NCI-H2029 (cell line): ENCODE measurements around the gene LYG2.
"Not testable (repeated sequence)": the region's sequence is repeated elsewhere in the genome, so short reads cannot be mapped to it uniquely, and the experiment has no call there.

Experiments used
- DNase-seq: peaks from one replicate; lab custom pipeline; 2025; lab: John Stamatoyannopoulos, UW

Gene LYG2

DNA sequence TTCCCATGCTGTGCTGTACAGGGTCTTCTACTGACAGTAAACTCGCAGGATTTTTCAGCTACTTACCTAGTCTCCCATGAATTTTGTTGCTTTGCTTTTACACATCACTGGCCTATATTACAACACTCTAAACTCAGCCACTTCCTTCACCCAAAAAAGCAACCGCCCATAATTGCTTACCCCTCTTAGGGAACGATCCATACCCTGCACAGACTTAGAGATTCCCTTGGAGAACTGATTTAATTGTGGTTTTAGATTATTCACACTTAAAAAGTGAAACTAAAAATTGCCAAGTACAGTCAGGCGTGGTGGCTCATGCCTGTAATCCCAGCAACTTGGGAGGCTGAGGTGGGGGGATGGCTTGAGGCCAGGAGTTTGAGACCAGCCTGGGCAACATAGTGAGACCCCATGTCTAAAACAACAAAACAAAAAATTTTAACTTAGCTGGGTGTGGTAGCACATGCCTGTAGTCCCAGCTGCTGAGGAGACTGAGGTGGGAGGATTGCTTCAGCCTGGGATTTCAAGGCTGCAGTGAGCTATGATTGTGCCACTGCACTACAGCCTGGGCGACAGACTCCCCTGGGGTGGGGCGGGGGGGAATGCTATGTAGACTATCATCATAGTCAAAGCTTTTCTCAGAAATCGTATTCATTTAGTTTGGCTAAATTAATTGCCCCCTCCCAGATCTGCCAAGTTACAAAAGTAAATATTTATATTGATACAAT, 55.2 kb downstream of the LYG2 start:
- no peak for DNase-seq

DNA sequence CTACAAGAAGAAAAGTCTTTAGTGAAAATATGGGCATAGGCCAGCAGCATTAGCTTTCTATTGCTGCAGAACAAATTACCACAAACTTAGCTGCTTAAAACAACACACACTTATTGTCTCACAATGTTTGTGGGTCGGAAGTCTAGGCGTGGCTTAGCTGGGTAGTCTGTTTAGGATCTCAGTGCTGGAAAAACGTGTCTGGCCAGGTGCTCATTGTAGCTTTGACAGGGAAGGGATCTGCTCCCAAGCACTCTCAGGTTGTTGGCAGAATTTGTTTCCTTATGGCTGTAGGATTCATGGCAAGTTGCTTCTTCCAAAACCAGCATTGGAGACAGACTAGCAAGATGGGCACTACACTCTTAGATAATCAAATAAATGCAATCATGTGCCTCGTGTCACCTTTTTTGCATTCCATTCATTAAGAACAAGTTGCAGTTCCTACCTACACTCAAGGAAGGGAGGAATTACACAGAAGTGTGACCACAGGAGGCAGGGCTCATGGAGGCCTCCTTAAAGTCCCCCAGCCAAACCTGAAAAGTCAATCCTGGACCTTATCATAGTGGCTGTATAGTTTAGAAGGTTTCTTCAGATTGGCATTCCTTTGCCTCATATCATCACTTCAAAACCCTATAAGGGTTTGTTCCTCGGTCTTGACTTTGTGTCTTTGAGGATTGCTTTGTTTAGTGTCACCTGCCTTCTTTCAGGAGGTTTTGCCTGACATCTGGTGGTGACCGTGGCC, 57.2 kb downstream of the LYG2 start:
- DNase-seq = peak; percentile 18

DNA sequence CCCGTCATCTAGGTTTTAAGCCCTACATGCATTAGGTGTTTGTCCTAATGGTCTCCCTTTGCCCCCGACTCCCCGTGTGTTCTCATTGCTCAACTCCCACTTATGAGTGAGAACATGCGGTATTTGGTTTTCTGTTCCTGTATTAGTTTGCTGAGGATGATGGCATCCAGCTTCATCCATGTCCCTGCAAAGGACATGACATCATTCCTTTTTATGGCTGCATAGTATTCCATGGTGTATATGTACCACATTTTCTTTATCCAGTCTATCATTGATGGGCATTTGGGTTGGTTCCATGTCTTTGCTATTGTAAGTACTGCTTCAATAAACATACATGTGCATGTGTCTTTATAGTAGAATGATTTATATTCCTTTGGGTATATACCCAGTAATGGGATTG, 63.1 kb downstream of the LYG2 start:
- DNase-seq = not testable (repeated sequence)
